Activated CD8-positive, alpha-beta T cell treated with anti-CD3 and anti-CD28 coated beads for 36 hours (primary cell): ENCODE data around the gene DGKZ. TPM values are rescaled to one million over a fixed set of nuclear protein-coding genes. Genes with fewer than 3 reads are reported as not detected.

ENCODE experiments used
- ATAC-seq: fragments of 200-7000 bp; cut with Tn5 transposase; one replicate; pipeline ENCODE4 v1.10.0; 2021; ENCODE audit warnings: mild to moderate bottlenecking, moderate library complexity
- CTCF ChIA-PET: fragments of 350-600 bp; sonication (Branson Sonifier 250); formaldehyde crosslinking; loops from one replicate; lab custom pipeline; 2021; ENCODE audit warnings: antibody characterized with exemption; lab: Charles Lee
- POLR2A ChIA-PET: fragments of 350-600 bp; sonication (Branson Sonifier 250); formaldehyde crosslinking; loops from one replicate; lab custom pipeline; 2021; ENCODE audit warnings: antibody characterized with exemption; lab: Charles Lee
- DNase-seq: peaks from one replicate; pipeline ENCODE4 v3.0.0-alpha.2; 2020
- H3K27ac Mint-ChIP-seq: one replicate; pipeline ENCODE4 v1.8.0; 2021; ENCODE audit warnings: mild to moderate bottlenecking, mixed read lengths
- H3K27me3 Mint-ChIP-seq: one replicate; pipeline ENCODE4 v1.8.0; 2021; ENCODE audit warnings: mixed read lengths
- H3K36me3 Mint-ChIP-seq: one replicate; pipeline ENCODE4 v1.8.0; 2021; ENCODE audit warnings: low read depth, mixed read lengths
- H3K4me1 Mint-ChIP-seq: one replicate; pipeline ENCODE4 v1.8.0; 2021; ENCODE audit warnings: low read depth, mixed read lengths
- H3K4me3 Mint-ChIP-seq: one replicate; pipeline ENCODE4 v1.8.0; 2021; ENCODE audit warnings: mild to moderate bottlenecking, moderate library complexity, mixed read lengths
- H3K9me3 Mint-ChIP-seq: one replicate; pipeline ENCODE4 v1.8.0; 2021; ENCODE audit warnings: mixed read lengths
- CTCF ChIP-seq: fragments of 200-600 bp; IDR thresholded peaks from one replicate; pipeline ENCODE4 v1.8.0; 2022; ENCODE audit warnings: antibody characterized with exemption, mild to moderate bottlenecking
- intact Hi-C: fragments of 100-400 bp; cut with micrococcal nuclease; formaldehyde crosslinking; loops from one replicate; pipeline ENCODE4 v1.10.0; 2022
- total RNA-seq, 2 experiments: library from RNA; stranded (reverse); gene quantifications; one replicate each; pipeline ENCODE4 v1.2.3, GENCODE V29; 2021

DGKZ gene
- total RNA-seq, 2 experiments from 2014 or later = 94.4 to 94.9 TPM

GRCh38 chr11:46322759-46323158 is 24.5 kb upstream of the DGKZ start:
- Mint-ChIP-seq H3K4me1 (peaks cover 11% of the 10 kb centered on the region), H3K36me3 (no peaks in the 10 kb centered on the region), H3K27me3 (no peaks in the 10 kb centered on the region), H3K27ac (no peak overlapping the region), H3K9me3 (no peaks in the 10 kb centered on the region), H3K4me3 (no peak overlapping the region)
- intact Hi-C loops = no loop called here
- peak; percentile 50 for DNase-seq
- ChIA-PET CTCF (interaction anchor here (1.0 to 2.9 kb wide), 6 partner anchors 8 to 80 kb away, joined by 4 to 10 read pairs (median 8); no protein-coding TSS in a partner anchor), POLR2A (interaction anchor here (0.7 kb wide), 1 partner anchor 18 kb away, joined by 3 read pairs; no protein-coding TSS in a partner anchor)
- no peak for TF ChIP-seq CTCF
- ATAC-seq = peak; percentile 53

- intact Hi-C loops = no loop called here
- Mint-ChIP-seq H3K4me3 (no peak overlapping the region), H3K36me3 (no peaks in the 10 kb centered on the region), H3K27ac (no peak overlapping the region), H3K27me3 (no peaks in the 10 kb centered on the region), H3K4me1 (peaks cover 22% of the 10 kb centered on the region), H3K9me3 (no peaks in the 10 kb centered on the region)
- DNase-seq (no peak), ATAC-seq (no peak)
- CTCF ChIA-PET = no interaction called here
- POLR2A ChIA-PET = no interaction called here
- no peak for TF ChIP-seq CTCF
These were observed 20.3 kb upstream of the DGKZ start for GRCh38 chr11:46326813-46327416.

GRCh38 chr11:46327829-46328228 is 19.4 kb upstream of the DGKZ start:
- CTCF ChIA-PET = interaction anchor here (1.1 to 1.5 kb wide), 4 partner anchors 15 to 88 kb away, joined by 3 to 4 read pairs (median 4); no protein-coding TSS in a partner anchor
- no peaks in the 10 kb centered on the region for H3K27me3 Mint-ChIP-seq
- TF ChIP-seq CTCF = no peak
- H3K4me1 Mint-ChIP-seq = peaks cover 28% of the 10 kb centered on the region
- ATAC-seq = no peak
- no peaks in the 10 kb centered on the region for H3K9me3 Mint-ChIP-seq
- intact Hi-C loops = no loop called here
- no peak overlapping the region for H3K4me3 Mint-ChIP-seq
- H3K36me3 Mint-ChIP-seq = no peaks in the 10 kb centered on the region
- POLR2A ChIA-PET = no interaction called here
- no peak for DNase-seq
- H3K27ac Mint-ChIP-seq = no peak overlapping the region

- no peak for ATAC-seq
- Mint-ChIP-seq H3K27ac (no peak overlapping the region), H3K4me1 (peaks cover 39% of the 10 kb centered on the region), H3K4me3 (no peak overlapping the region), H3K9me3 (no peaks in the 10 kb centered on the region), H3K27me3 (no peaks in the 10 kb centered on the region), H3K36me3 (no peaks in the 10 kb centered on the region)
- TF ChIP-seq CTCF = no peak
- no peak for DNase-seq
- ChIA-PET CTCF (interaction anchor here (1.2 to 6.1 kb wide), 12 partner anchors 9 to 91 kb away, joined by 3 to 71 read pairs (median 7); partner anchors contain the start of genes CREB3L1 and DGKZ), POLR2A (interaction anchor here (1.1 to 1.7 kb wide), 4 partner anchors 12 to 87 kb away, joined by 3 to 11 read pairs (median 5); no protein-coding TSS in a partner anchor)
- intact Hi-C loops = no loop called here
These were observed 17.1 kb upstream of the DGKZ start for GRCh38 chr11:46330154-46330553.
